NCI-H1930 (cell line): ENCODE measurements around the gene UMAD1.

Experiments used
- DNase-seq, 2 experiments: peaks; one replicate each; lab custom pipeline; 2025; lab: John Stamatoyannopoulos, UW

UMAD1 gene

DNA sequence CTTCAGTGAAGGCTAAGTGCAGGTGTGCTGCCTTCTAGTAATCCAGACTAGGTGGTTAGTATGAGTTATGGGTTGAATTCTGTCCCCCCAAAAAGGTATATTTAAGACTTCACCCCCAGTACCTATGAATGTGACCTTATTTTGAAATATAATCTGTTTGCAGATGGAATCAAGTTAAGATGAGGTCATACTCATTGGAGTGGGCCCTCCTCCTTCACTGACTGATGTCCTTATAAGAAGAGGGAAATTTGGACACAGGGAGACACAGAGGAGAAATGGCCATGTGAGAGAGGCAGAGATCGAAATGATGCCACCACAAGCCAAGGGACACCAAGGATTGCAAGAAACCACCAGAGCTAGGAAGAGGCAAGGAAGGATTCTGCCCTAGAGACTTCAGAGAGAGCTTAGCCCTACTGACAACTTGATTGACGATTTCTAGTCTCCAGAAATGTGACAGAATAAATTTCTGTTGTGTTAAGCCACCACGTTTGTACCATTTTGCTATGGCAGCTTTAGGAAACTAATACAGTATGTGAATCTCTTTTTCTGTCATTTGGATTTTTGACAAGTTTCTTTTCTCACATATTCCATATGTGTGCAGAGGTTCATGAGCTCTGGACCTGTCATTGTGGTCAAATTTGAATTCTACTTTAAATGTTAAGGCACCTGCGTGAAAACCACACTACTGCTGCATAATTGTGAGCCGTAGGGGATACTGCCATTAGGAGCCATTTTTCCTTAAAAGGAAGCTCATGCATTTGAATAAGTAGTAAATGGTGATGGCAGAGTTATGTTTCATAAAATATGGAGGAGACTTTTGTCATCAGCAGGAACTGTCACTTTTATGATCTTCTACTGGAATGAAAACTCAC is 80.4 kb downstream of the UMAD1 start:
- no peak for DNase-seq

DNA sequence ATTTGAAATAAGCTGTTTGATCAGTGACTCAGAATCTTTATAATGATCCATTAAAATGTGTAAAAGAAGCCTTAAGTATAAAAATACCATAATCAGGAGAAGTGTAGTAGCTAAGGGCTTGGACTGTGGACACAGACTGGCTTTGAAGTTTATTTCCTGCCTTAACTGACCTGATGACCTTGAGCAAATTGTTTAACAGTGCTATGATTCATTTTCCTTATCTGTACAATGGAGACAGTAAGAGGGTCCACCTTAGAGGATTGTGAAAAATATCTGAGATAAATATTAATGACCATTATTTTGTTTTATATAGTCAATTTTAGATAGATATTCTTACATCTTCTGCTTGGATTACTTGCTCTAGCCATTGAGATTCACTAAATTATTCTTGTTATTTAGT is 91.2 kb downstream of the UMAD1 start:
- no peak for DNase-seq

DNA sequence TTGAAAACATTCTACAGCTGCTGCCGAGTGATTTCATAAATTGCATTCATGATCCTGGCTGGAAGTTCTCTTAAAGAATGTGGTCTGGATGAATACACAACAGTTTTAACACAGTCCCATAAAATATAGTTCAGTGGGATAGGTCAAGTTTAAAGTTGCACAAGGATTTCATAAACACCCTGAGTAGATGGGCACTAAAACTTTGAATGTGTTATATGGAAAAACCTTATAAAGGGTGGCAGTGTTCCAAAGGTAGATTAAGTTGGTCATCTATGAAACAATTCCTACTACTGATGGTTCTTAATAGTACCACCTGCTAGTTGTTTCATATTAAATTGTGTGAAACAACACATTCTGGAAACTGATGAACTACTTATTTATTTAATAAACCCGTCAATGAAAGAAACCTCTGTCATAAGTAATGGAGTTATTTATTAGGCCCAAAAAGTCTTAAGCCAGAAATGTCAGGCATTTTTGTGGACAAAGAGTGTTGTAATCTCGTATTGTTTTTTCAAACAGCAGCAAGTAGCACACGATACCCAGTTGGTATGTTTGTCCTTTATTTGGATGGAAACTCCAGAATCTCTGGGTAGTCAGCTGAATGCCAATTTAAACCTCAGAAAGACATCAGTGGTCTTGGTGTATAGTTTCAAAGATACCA is 92.2 kb downstream of the UMAD1 start:
- no peak for DNase-seq

DNA sequence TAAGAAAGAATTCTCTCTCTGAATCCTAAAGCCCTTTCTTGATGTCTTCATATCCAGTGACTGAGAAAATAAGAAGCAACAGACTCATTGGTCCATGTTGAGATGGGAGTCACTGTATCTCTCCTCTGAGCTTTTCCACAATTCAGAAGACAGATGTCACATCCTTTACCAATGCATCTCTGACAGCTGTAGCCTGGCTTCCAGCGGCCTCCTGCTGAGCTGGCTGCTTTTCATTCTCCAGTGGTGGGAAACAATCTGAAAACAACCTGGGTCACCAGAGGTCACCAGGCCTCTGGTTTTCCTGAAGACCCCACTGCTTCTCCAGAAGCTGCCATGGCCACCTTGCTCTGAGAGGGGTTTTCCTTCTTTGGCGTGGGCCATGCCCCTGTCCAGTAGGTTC is 96.1 kb downstream of the UMAD1 start:
- no peak for DNase-seq

DNA sequence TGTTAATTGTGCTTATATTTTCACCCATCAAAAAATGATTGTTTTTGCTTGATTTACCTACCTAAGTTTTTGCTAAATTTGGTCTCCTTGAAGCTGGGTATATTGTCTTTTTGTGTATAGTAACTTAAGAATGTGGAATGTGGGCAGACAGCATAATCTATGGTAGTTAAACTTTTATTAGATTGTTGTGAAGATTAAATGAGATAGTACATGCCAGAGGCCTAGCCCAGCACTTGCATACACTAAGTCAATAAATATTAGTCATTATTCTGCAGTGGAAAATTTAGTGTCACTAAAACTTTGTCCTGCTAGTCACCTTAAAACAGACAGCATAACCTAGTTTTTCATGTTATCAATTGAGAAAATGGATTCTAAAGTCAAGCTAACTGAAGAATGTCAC is 97.1 kb downstream of the UMAD1 start:
- no peak for DNase-seq

DNA sequence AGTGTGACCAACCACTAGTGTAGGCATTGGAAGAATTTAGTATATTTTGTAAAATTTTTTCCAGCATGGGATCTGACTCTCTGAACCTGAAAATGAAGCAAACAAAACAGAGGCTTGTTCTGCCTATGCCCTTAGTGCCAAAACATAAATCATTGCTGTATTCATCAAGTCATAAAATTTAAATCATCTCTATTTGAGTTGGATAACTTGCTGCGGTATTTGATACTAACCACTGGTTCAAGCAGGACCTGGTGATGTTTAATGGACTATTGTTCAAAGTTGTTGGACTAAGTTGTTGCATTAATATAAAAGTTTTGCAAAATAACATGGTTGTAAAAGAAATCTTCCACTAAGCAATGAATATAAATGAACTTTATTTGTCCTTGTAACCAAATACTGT is 97.6 kb downstream of the UMAD1 start:
- no peak for DNase-seq

DNA sequence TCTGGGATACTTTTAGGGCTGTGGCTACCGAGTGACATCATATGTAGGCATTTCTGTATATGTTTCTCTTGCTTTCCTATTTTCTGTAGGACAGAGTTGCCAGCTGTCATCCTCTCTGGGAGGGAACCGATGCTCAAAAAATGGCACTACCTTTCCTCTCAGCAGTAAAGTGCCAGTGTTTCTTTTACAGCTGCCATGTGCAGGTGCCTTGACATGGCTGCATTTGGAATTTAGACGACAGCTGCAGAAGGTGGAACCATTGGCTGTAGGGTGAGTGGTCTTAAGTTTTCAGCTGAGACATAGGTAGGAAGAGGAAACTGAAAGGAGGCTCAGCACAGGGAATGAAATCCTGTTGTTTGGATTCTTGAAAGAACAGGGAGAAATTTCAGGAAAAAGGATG is 98.1 kb downstream of the UMAD1 start:
- DNase-seq = no peak

DNA sequence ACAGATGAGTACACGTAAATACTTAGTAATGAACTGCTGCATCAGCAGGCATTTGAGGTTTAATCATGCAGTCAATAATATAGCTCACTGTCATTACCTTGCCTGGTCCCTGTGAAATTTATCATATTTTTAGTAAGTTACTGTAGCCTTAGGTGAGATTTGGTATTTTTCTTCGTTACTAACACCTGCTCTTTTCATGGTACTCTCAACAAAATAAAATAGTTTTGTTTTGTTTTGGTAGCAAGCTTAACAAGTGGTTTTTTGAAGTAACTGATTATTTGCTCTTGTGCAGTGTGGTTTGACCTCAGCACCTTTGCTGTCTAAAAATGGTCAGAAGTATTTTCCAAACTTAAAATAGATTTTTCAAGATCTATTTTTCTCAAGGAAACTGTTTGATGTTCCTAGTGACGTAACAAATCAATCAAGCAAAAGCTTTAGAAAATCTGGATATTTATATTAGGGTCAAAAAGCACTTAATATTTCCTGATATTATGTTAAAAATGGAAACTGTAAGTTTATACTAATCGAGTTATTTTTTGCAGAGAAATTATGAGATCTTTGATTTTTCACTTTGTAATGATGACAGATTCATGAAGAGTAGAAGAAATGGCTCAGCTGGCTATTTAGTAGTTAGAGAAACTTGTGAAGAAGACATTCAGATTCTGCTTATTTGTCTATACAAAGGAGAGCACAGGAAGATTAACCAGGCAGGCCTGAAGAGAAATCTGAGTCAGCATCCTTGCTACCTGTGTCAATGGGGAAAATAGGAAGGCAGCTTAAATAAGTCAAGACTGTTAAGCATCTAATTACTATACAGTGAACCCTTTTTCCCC is 98.9 kb downstream of the UMAD1 start:
- DNase-seq = no peak

DNA sequence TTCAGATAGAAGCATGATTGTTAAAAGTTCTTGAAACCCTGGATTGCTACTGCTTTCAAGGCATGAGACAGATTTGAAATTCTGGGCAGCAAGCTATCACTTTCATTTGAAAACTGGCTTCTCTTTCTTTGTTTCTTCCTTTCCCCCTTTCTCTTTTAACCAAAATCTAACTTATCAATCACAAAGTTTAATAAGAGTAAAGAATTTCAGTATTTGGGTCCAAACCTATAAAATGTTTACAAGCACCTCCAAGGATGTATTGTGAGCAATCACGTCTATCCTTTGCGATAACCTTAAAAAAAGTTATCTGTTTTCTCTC is 99.4 kb downstream of the UMAD1 start:
- no peak for DNase-seq

DNA sequence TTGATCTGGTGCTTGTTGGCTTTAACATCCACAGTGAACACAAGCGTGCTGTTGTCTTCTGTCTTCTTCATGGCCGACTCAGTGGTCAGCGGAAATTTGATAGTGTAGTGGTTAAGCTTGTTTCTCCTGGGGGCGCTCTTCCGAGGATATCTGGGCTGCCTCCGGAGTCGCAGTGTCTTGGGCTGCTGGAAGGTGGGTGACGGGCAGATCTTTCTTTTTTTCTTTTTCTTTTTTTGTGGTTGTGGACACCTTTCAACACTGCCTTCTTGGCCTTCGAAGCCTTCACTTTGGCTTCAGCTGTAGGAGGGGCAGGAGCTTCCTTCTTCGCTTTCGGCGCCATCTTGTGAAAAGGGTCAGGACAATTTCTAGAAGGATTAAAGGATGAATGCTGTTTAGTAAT is 101.7 kb downstream of the UMAD1 start:
- DNase-seq = no peak

DNA sequence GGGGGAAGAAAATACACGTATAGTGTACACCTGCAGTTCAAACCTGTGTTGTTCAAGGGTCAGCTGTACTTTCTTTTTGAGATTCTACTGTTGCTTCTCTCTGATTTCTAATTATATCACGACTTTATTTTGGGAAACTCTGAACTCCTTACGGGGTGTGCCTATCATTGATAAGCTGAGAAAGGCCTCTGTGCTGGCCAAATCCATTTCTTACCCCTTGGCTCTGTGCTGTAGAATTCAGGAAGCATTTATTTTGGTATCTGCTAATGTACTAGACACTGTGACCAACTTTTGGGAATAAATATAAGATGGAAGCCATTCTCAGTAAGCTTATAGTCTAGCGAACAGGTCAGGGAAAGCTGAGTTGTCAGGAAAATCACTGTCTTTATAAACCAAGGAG is 104.7 kb downstream of the UMAD1 start:
- DNase-seq = no peak

DNA sequence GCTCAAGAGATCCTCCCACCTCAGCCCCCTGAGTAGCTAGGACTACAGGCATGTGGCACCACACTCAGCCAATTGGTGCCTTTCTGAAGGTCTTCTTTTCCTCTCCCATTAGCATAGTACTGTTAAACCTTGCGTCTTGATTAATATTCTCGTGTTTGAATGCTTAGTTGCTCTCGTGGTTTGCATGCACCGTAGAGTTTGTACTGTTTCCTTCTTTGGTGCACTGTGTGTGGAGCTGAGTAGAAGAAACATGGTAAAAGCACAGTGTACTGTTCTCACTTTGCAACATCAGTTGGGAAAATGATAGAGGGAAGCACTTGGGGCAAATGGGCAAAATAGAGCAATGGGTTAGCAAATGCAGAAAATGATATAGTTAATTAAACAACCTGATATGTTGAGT is 105.4 kb downstream of the UMAD1 start:
- DNase-seq = no peak

DNA sequence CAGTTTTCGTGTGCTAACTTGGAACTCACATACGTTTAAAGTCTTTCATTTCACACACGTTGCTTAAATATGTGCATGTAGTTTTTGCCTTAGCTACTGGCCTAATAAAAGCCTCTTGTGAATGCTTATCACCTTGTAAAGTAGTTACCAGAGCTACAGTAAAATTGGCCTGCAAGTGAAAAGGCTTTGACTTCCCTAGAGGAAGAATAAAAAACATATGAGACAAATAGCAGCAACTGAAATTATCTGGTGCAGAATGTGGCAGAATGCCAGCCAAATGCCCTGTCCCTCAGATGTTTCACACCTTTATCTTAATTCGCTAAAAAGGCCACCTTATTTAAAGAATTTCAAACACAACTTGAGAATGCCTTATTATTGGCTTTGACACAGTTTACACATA is 105.9 kb downstream of the UMAD1 start:
- no peak for DNase-seq

DNA sequence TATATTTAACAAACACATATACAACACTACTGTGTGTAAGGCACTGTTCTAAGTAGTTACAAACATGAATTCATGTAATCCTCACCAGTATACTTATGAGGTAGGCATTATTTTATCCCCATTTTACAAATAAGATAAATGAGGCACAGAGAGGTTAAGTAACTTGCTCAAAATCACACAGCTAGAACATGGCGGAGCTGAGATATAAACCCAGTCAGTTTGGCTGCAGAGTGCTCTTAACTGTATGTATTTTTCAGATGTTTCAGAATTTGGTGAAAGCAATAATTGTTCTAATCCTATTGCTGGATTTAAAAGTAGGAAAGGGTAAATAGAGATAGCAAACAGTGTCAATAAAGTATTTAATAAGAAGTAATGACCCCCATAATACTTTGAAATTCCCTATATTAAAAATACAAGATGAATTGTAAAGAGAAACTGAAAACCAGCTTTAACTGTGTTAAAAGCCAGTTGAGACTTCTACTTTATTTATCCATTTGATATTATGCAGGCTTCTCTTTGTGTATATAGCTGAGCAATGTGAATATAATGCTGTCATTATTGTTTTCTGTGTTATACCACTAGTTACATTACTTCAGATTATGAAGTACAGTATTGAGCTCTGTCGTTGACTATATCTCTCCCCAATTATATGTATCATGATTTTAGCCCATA is 110.2 kb downstream of the UMAD1 start:
- DNase-seq = no peak

DNA sequence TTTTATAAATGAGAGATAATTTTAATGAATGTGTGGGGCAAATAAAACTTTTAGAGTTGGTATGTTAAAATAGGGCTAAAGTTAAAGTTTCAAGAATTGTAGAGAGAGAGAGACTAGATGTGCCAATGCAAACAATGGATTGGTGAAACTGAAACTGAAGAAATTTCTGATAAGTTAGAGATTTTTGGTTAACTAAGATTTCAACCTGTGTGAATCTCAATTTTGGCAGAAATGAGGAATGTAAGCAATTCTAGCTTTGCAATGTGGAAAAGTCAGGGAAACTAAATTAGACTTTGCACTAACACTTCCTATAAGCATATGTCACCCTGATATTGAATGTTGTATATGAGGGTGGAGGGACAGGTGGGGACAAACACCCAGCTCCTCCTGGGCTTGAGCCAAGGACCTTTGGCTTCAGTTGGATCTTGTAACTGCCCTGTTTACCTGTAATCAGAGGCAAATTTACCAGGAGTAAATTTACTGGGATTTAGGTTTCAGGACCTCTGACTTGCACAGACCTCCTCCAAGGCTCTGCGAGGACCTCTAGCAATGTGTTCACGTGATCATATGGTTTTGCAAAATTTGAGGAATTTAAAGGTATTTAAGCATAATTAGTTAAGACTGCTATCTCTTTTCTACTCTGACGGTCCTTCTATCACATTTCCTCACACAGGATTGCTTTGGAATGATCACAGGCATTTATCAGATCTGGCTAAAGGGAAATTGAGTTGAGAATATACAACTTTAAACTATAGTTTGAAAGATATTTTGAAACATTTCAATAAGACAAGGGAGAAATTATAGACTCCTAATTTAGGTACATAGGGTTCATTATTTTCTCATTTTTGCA is 110.9 kb downstream of the UMAD1 start:
- no peak for DNase-seq

DNA sequence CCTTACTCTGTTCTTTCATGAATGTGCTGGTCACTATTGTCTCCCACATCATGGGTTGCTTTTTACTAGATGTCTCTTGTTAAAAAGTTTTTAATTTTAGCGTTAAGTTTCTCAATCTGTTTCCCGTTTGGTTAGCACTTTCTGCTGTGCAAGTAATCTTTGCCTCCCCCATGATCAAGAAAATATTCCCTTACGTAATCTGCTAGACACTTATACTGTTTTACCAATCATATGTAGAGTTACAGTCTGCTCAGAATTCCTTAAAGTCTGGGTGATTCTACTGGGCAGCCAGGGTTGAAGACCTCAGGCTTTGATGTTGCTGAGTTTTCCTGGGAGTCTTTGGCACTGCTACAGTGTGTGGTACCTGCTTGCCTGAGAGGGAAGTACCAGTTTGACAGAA is 116.0 kb downstream of the UMAD1 start:
- DNase-seq = no peak

DNA sequence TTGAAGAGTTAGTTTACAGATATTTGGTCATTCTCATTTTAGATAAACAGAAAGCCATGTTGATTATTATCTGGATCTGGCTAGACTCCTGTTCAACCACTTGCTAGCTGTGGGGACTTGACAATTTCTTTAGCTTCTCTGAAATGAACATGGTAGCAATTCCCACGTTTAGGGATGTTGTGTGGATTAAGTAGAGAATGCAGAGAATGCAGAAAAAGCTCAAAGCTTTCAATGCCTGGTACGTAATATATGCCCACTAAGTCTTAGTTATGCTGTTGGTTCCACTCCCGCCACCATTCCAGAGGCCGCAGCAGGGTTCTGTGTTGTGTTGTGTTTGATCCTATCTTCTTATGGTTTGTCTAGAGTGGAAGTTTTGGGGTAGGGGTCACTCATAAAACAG is 117.0 kb downstream of the UMAD1 start:
- DNase-seq = no peak

DNA sequence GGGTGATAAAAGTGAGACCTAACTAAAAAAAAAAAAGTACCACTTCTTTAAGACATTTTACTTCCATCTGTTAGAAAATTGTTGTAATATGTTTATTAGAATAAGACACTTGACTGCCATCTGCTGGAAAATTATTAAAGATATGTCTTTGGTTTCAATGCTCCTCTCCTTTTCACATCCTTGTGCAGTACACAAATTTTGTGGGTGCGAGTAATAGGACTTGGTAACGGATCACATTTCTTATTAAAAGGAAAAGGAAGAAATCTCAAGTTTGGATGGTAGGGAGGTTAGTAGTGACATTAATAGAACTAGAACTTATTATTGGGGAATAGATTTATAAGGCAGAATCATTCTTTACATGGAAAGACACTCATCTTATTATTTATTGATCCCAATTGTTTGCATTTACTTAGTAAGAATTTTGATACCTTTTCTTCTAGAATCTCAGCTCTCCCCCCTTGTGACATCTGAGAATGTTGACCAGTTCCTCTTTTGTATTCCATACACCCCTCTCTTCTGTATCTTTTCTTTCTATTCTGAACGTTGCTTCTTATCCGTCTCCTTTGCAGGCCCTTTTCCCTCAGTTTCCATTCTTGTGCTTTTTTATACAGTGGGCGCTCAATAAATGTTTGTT is 120.9 kb downstream of the UMAD1 start:
- no peak for DNase-seq

DNA sequence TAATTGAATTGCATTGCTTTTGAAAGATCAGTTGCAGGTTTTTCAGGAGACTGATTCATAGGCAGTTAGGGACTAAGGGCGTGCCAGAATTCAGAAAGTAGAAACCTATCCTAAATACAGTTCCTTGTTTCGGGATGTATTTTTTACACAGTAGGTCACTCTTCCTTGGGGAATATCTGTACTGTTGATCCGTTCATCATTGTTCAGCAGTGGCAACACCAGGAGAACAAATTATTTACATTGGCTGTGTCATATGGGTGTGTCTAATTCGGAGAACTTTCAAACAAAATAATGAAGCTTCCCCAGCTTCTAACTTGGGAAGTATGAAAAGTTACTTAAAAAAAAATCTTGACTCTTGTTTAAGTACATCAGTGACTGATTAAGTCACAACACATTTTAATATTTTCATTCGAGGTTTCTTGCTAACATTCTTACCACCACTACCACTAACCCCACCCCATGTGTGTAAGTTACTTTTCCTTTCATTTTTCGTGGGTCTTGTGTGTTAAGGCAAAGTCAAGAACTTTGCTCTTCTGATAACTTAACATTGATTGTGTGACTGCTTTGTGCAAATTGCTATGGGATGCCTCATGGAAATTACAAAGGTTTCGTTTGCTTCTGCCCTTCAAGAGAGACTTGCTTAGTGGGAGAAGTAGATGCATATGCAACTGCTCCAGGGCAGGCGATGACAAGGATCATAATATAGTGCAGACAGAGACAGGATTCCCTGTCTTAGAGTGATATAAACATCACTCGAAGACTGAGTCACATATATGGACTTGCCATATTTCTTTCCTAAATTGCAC is 121.6 kb downstream of the UMAD1 start:
- DNase-seq = no peak
